PC-9 (cell line): ENCODE measurements around the gene TTC1. TPM values are rescaled to one million over a fixed set of nuclear protein-coding genes. Genes with fewer than 3 reads are reported as not detected.
A peak's percentile ranks its signal among the peaks of the same experiment; 100 is the strongest.

ENCODE experiments used
- BruUV-seq: library from RNA; stranded (reverse); fragments of 400-500 nt; replicated peaks from 2 replicates; lab custom pipeline; 2021; lab: Mats Ljungman, UMichigan
- CTCF ChIA-PET: fragments of 300-600 bp; sonication (Branson Sonifier 250); formaldehyde crosslinking; loops from one replicate; lab custom pipeline; 2022; ENCODE audit warnings: antibody characterized with exemption; lab: Charles Lee
- POLR2A ChIA-PET: fragments of 300-600 bp; sonication (Branson Sonifier 250); formaldehyde crosslinking; loops from one replicate; lab custom pipeline; 2022; ENCODE audit warnings: antibody characterized with exemption; ENCODE audit not compliant: unreplicated experiment; lab: Charles Lee
- DNase-seq, 2 experiments: peaks; one replicate each; pipeline versions ENCODE4 v3.0.0 to v3.0.0-alpha.2; 2015 to 2022; ENCODE audit warnings: mixed read lengths in 1 of 2
- H2AFZ ChIP-seq: fragments of 200-600 bp; sonication (generic); 2 replicates; pipeline ENCODE4 v1.8.1; 2017; ENCODE audit warnings: antibody characterized with exemption
- H3F3A ChIP-seq: fragments of 200-600 bp; sonication (generic); 2 replicates; pipeline ENCODE4 v1.8.1; 2017; ENCODE audit warnings: antibody characterized with exemption, mild to moderate bottlenecking, low read depth; ENCODE audit not compliant: insufficient read depth
- H3K27ac ChIP-seq: fragments of 200-600 bp; sonication (generic); 2 replicates; pipeline ENCODE4 v1.6.1; 2016; ENCODE audit warnings: mixed run types
- H3K27me3 ChIP-seq: fragments of 200-600 bp; sonication (generic); 2 replicates; pipeline ENCODE4 v1.6.1; 2016; ENCODE audit warnings: low read depth, mixed run types; ENCODE audit not compliant: insufficient read depth
- H3K36me3 ChIP-seq: fragments of 200-600 bp; sonication (generic); 2 replicates; pipeline ENCODE4 v1.6.1; 2016; ENCODE audit warnings: low read depth, mixed run types
- H3K4me1 ChIP-seq: fragments of 200-600 bp; sonication (generic); replicated peaks from 2 replicates; pipeline ENCODE4 v1.6.1; 2016; ENCODE audit warnings: mixed run types; ENCODE audit not compliant: insufficient read depth
- H3K4me2 ChIP-seq: fragments of 200-600 bp; sonication (generic); 2 replicates; pipeline ENCODE4 v1.6.1; 2017; ENCODE audit warnings: mixed run types
- H3K4me3 ChIP-seq: fragments of 200-600 bp; sonication (generic); 2 replicates; pipeline ENCODE4 v1.6.1; 2016; ENCODE audit warnings: mixed run types
- H3K79me2 ChIP-seq: fragments of 200-600 bp; sonication (generic); 2 replicates; pipeline ENCODE4 v1.6.1; 2017; ENCODE audit warnings: low read depth, mixed run types
- H3K9me2 ChIP-seq: fragments of 200-600 bp; sonication (generic); 2 replicates; pipeline ENCODE4 v1.8.1; 2017; ENCODE audit warnings: mild to moderate bottlenecking; ENCODE audit not compliant: insufficient read depth
- H3K9me3 ChIP-seq: fragments of 200-600 bp; sonication (generic); 2 replicates; pipeline ENCODE4 v1.8.1; 2016; ENCODE audit warnings: low read depth; ENCODE audit not compliant: insufficient read depth
- H4K20me1 ChIP-seq: fragments of 200-600 bp; sonication (generic); 2 replicates; pipeline ENCODE4 v1.8.1; 2017; ENCODE audit not compliant: insufficient read depth
- EZH2 ChIP-seq: fragments of 200-600 bp; sonication (generic); IDR thresholded peaks from 2 replicates; pipeline ENCODE4 v1.8.0; 2017; ENCODE audit warnings: antibody characterized with exemption, low read depth
- intact Hi-C: fragments of 100-400 bp; cut with micrococcal nuclease; formaldehyde crosslinking; loops from one replicate; pipeline ENCODE4 v1.10.0; 2022; ENCODE audit not compliant: unreplicated experiment
- total RNA-seq: library from RNA; stranded (reverse); gene quantifications from 2 replicates; pipeline ENCODE4 v1.2.3, GENCODE V29; 2021
- TF ChIP-seq, protein P1 (sequence below): fragments of 200-600 bp; sonication (generic); conservative IDR thresholded peaks from 2 replicates; pipeline ENCODE4 v1.6.1; 2017; ENCODE audit warnings: mixed run types, antibody characterized with exemption, mild to moderate bottlenecking, moderate library complexity

The TTC1 gene
- total RNA-seq, 1 experiment from 2014 or later, result 68.5 TPM

DNA sequence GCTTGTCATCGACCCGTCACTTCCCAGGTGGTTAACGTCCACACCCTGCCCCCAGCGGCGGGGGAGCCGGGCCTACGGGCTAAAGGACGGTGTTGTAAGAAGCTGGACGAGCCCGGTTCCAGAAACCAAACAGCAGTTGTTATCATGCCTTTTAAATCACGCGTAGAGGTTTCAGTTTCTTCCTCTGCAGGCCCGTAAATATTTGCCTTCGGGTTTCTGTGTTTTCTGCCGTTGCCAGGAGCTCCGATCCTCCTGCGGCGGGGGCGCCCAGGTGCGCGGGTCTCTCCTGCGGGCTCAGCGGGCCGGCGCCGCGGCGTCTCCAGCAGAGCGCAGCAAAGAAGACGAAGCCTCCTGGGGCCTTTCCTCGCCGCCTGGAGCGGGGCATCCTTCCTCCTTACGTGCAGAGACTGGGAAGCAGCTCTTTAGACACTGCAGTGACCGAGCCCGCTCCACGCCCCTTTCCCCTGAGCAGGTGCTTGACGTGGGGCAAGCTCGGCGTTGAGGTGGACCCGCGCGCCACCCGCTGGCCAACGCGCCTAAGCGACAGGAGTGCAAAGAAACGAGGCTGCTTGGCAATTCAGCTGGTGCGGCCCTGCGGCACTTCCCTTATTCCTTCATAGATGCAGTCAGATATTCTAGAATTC lies 21.8 kb upstream of the TTC1 start:
- BruUV-seq, result TSS peak; percentile 83
- Histone ChIP-seq H3K9me3 (no peaks in the 10 kb centered on the region), H3K4me1 (peaks cover 13% of the 10 kb centered on the region), H3K36me3 (no peaks in the 10 kb centered on the region), H3K9me2 (no peaks in the 10 kb centered on the region), H3K27me3 (no peaks in the 10 kb centered on the region), H3F3A (peaks cover 10% of the 10 kb centered on the region), H2AFZ (peak overlapping the region; percentile 85), H4K20me1 (no peaks in the 10 kb centered on the region), H3K4me3 (peak overlapping the region; percentile 65; the same call in 1 of the 2 replicates), H3K4me2 (peak overlapping the region; percentile 84), H3K27ac (peak overlapping the region; percentile 55), H3K79me2 (no peaks in the 10 kb centered on the region)
- DNase-seq, result peak; percentile 85 to 94
- intact Hi-C loops, result loop anchor here (1.0 to 2.0 kb wide), 10 partner anchors 71 to 830 kb away; partner anchors contain the start of gene ADRA1B
- CTCF ChIA-PET, result interaction anchor here (0.5 to 1.9 kb wide), 26 partner anchors 11 to 830 kb away, joined by 3 to 31 read pairs (median 5); partner anchors contain the start of gene ADRA1B
- TF ChIP-seq EZH2, result no peak
- TF ChIP-seq, protein P1, sequence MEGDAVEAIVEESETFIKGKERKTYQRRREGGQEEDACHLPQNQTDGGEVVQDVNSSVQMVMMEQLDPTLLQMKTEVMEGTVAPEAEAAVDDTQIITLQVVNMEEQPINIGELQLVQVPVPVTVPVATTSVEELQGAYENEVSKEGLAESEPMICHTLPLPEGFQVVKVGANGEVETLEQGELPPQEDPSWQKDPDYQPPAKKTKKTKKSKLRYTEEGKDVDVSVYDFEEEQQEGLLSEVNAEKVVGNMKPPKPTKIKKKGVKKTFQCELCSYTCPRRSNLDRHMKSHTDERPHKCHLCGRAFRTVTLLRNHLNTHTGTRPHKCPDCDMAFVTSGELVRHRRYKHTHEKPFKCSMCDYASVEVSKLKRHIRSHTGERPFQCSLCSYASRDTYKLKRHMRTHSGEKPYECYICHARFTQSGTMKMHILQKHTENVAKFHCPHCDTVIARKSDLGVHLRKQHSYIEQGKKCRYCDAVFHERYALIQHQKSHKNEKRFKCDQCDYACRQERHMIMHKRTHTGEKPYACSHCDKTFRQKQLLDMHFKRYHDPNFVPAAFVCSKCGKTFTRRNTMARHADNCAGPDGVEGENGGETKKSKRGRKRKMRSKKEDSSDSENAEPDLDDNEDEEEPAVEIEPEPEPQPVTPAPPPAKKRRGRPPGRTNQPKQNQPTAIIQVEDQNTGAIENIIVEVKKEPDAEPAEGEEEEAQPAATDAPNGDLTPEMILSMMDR, result peak; percentile 90
- POLR2A ChIA-PET, result interaction anchor here (0.5 to 0.7 kb wide), 4 partner anchors 237 to 700 kb away, joined by 3 to 9 read pairs (median 4); no protein-coding TSS in a partner anchor

DNA sequence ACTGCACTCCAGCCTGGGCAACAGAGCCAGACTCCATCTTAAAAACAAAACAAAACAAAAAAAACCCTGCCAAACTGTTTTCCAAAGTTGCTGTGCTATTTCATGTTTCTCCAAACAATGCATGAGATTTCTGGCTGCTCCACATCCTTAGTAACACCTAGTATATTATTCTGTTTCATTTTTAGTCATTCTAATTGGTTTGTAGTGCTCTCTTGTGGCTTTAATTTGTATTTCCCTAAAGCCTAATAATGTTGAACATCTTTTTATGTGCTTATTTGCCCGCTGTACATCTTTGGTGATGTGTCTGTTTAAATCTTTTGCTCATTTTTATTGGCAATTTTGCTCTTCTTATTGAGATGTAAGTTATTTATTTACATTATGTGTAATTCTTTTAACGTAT lies 18.4 kb upstream of the TTC1 start:
- Histone ChIP-seq H4K20me1 (no peaks in the 10 kb centered on the region), H3K9me3 (no peaks in the 10 kb centered on the region), H3K36me3 (no peaks in the 10 kb centered on the region), H3K4me3 (no peak overlapping the region), H3F3A (peaks cover 5% of the 10 kb centered on the region; the same call in 1 of the 2 replicates), H3K27me3 (no peaks in the 10 kb centered on the region), H3K4me2 (no peak overlapping the region), H3K79me2 (no peaks in the 10 kb centered on the region), H3K9me2 (no peaks in the 10 kb centered on the region), H3K27ac (no peak overlapping the region), H2AFZ (no peak overlapping the region), H3K4me1 (peaks cover 7% of the 10 kb centered on the region)
- TF ChIP-seq, protein P1, result peak; percentile 53
- TF ChIP-seq EZH2, result no peak
- no TSS peak for BruUV-seq
- ChIA-PET CTCF (no interaction called here), POLR2A (no interaction called here)
- intact Hi-C loops, result loop anchor here (5.0 kb wide), 1 partner anchor 1293 kb away; no protein-coding TSS in a partner anchor
- no peak for DNase-seq

DNA sequence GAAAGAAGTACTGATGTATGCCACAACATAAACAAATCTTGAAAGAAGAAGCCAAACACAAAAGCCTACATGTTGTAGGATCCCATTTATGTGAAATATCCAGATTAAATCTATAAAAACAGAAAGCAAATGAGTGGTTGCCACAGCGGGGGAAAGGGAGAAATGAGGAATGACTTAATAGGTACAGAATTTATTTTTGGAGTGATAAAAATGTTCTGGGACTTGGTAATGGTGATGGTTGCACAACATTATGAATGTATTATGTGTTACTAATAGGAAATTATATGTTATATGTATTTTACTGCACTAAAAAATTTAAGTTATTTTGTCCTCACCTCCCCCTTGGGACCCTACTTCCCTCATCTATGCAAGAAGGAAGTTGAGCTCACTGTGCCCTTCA lies 16.4 kb upstream of the TTC1 start:
- Histone ChIP-seq H3K36me3 (no peaks in the 10 kb centered on the region), H3K79me2 (no peaks in the 10 kb centered on the region), H3K9me2 (no peaks in the 10 kb centered on the region), H2AFZ (no peak overlapping the region), H3K27me3 (no peaks in the 10 kb centered on the region), H4K20me1 (no peaks in the 10 kb centered on the region), H3K4me3 (no peak overlapping the region), H3F3A (no peaks in the 10 kb centered on the region), H3K4me1 (no peaks in the 10 kb centered on the region), H3K4me2 (no peak overlapping the region), H3K9me3 (no peaks in the 10 kb centered on the region), H3K27ac (no peak overlapping the region)
- BruUV-seq, result no TSS peak
- intact Hi-C loops, result loop anchor here (5.0 kb wide), 1 partner anchor 1295 kb away; no protein-coding TSS in a partner anchor
- DNase-seq, result no peak
- TF ChIP-seq, protein P1, result no peak
- no peak for TF ChIP-seq EZH2
- ChIA-PET POLR2A (no interaction called here), CTCF (no interaction called here)
